ENCODE data around the gene SH3YL1.

- no peak for TF ChIP-seq CTCF (IDR thresholded peaks at IDR 0.05 in 8 of 11, conservative IDR thresholded peaks at IDR 0.05 in 3 of 11)
- TF ChIP-seq POLR2A (IDR thresholded peaks at IDR 0.05), result no peak
Measured at GRCh38 chr2:184695-185094, 79.1 kb downstream of the SH3YL1 start.
